Measurements from ENCODE around the gene GTPBP4.
"Not testable (repeated sequence)": the region's sequence is repeated elsewhere in the genome, so short reads cannot be mapped to it uniquely, and the experiment has no call there.

The GTPBP4 gene

GRCh38 chr10:1056326-1057105 lies 68.3 kb downstream of the GTPBP4 start, which contains the start of gene WDR37:
TSS of gene WDR37 (plus strand) at chr10:1056385. CDS start at chr10:1072156, 15,771 bp downstream.
- peak; percentile 77 to 86 for DNase-seq (ENCODE audit: low read depth in 1 of 2, low spot score in 1 of 2)

GRCh38 chr10:1057106-1057657 lies 68.9 kb downstream of the GTPBP4 start:
- DNase-seq (ENCODE audit: low read depth in 1 of 2, low spot score in 1 of 2) = no peak

- DNase-seq (ENCODE audit: low read depth in 1 of 2, low spot score in 1 of 2) = no peak
Measured at GRCh38 chr10:1058017-1058416, 69.8 kb downstream of the GTPBP4 start.

- DNase-seq (ENCODE audit: low read depth in 1 of 2, low spot score in 1 of 2) = no peak
Measured at GRCh38 chr10:1059902-1060301, 71.7 kb downstream of the GTPBP4 start.

- no peak for DNase-seq (ENCODE audit: low read depth in 1 of 2, low spot score in 1 of 2)
Measured at GRCh38 chr10:1061930-1062774, 73.9 kb downstream of the GTPBP4 start.

- no peak for DNase-seq (ENCODE audit: low read depth in 1 of 2, low spot score in 1 of 2)
Measured at GRCh38 chr10:1063232-1063865, 75.1 kb downstream of the GTPBP4 start.

- no peak for DNase-seq (ENCODE audit: low read depth in 1 of 2, low spot score in 1 of 2)
Measured at GRCh38 chr10:1064964-1065247, 76.7 kb downstream of the GTPBP4 start.

GRCh38 chr10:1066734-1067133 lies 78.5 kb downstream of the GTPBP4 start:
- not testable (repeated sequence) for DNase-seq (ENCODE audit: low read depth in 1 of 2, low spot score in 1 of 2)

GRCh38 chr10:1068380-1069361 lies 80.4 kb downstream of the GTPBP4 start:
- DNase-seq (ENCODE audit: low read depth in 1 of 2, low spot score in 1 of 2) = no peak
